ENCODE results near the gene ESR1.

- TF ChIP-seq, protein P1, sequence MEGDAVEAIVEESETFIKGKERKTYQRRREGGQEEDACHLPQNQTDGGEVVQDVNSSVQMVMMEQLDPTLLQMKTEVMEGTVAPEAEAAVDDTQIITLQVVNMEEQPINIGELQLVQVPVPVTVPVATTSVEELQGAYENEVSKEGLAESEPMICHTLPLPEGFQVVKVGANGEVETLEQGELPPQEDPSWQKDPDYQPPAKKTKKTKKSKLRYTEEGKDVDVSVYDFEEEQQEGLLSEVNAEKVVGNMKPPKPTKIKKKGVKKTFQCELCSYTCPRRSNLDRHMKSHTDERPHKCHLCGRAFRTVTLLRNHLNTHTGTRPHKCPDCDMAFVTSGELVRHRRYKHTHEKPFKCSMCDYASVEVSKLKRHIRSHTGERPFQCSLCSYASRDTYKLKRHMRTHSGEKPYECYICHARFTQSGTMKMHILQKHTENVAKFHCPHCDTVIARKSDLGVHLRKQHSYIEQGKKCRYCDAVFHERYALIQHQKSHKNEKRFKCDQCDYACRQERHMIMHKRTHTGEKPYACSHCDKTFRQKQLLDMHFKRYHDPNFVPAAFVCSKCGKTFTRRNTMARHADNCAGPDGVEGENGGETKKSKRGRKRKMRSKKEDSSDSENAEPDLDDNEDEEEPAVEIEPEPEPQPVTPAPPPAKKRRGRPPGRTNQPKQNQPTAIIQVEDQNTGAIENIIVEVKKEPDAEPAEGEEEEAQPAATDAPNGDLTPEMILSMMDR (IDR thresholded peaks at IDR 0.05; ENCODE audit: low read depth, low read length, missing input control) = no peak
- TF ChIP-seq GABPA (IDR thresholded peaks at IDR 0.05 in 1 of 2, conservative IDR thresholded peaks at IDR 0.05 in 1 of 2) (no peak), YY1 (IDR thresholded peaks at IDR 0.05) (no peak), RXRA (IDR thresholded peaks at IDR 0.05) (no peak), REST (IDR thresholded peaks at IDR 0.05) (no peak), RAD21 (IDR thresholded peaks at IDR 0.05) (no peak)
- TF ChIP-seq, protein P2, sequence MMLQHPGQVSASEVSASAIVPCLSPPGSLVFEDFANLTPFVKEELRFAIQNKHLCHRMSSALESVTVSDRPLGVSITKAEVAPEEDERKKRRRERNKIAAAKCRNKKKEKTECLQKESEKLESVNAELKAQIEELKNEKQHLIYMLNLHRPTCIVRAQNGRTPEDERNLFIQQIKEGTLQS (IDR thresholded peaks at IDR 0.05) = no peak
These were observed 92.8 kb downstream of the ESR1 start for GRCh38 chr6:151900256-151900655.
